NCI-H2081 (cell line): ENCODE measurements around the gene CDH4.
"Not testable (repeated sequence)": the region's sequence is repeated elsewhere in the genome, so short reads cannot be mapped to it uniquely, and the experiment has no call there.

ENCODE experiments used
- DNase-seq, 2 experiments: peaks; one replicate each; lab custom pipeline; 2025; lab: John Stamatoyannopoulos, UW

Gene CDH4

DNA sequence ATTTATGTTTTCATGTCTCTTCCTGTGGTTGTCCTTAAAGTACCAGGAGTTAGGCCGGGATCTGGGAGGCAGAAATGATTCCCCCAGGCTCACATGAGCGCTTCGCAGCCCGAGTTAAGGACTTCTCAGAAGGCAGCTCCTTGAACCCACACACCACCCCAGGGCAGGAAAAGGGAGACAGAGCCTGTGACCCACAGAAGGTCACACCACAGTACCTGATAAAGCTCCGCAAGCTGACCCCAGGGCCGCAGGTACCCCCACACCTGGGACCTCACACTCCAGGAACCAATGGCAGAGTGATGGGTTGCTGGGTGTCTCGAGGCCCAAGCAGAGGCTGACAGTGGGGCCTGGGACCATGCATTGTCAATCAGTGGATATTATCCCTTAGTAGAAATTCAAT lies 207.6 kb downstream of the CDH4 start:
- no peak for DNase-seq

DNA sequence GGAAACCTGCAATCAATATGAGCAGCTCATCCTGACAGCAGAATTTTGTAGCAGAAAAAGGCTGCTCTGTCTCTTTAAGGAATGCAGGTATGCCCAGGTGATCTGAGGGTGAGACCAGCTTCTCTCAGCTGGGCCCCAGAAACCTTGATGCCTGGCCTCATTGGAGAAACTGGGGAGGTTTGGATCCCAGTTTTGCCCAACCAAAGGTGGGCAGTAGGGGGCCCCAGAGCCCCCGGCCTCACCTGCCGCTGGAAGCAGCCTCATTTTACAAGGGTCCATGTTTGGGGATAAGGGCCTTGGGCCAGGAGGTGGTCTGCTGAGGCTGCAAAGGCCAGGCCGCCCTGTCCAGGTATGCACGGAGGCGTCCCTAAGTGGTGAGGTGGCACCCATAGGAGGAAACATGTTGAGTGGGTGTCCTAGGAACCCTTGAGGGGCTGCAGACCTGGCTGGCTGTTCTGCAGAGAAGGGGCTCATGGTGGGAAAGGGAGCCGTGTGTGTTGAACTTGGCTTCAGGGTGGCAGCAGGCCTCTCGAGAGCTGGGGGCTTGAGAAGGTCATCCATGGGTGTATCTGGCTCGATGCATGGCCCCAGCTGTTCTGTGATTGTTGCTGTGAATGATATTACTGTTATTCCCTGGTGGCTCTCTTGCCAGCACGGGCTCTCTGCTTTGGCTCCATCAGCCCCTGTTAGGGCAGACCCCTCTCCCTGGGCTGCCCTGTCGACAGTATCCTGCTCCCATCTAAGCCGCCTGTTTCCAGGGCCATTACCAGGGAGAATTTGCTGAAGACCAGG lies 208.4 kb downstream of the CDH4 start:
- no peak for DNase-seq

DNA sequence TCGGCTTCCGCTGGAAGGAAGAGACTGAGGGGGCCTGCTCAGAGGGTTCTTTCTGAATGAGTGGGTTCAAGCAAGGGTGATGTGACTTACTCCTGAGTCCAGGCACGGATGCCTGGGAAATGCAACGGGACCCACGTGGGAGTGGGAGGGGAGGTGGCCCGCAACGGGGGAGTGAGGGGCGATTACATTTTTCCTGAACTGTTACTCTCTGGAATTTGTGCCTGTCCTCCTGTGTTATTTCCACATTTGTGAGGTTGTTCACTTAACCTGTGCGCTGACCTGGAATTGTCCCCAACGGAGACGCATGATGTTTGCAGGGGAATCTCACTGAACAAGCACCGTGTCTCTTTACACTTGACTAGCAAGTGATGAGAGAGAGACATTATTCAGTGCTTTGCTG lies 209.4 kb downstream of the CDH4 start:
- no peak for DNase-seq

GRCh38 chr20:61464307-61465303 lies 212.5 kb downstream of the CDH4 start:
- no peak for DNase-seq

GRCh38 chr20:61475729-61476128 lies 223.7 kb downstream of the CDH4 start:
- no peak for DNase-seq

DNA sequence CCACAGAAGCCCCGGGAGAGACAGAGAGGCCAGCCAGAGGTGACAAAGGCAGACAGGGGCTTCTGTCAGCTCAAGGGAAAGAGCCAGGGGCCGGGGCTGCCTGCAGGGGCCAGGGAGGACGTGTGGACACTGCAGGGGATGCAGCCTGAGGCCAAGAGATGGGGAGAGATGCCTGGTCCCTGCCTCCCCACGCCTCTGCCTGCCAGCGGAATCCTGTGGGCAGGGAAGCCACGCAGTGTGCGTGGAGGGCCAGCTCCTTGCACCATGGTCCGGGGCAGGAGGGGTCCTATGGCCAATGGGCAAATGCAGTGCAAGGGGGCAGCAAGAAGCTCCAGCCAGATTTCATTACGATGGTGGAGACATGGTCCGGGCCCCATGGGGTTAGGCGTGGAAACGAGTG lies 224.9 kb downstream of the CDH4 start:
- DNase-seq, result no peak

DNA sequence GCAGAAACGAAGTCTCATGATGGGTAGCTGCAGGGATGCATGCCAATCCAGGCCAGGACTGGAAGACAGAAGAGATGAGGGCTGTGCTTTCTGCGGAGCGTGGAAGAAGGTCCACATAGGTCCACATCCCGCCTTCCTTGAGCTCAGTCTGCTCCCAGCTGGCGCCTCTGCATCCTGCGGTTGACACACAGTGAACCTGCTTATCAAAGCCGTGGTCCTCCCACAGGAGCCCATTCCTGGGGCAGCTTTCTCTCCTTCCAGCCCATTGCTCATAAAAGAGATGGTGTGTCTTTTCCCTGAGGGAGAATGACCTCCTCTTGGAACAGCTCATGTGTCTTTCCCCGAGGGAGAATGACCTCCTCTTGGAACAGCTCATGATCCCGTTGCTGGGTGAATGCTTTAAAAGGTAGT lies 225.4 kb downstream of the CDH4 start:
- DNase-seq, result no peak

DNA sequence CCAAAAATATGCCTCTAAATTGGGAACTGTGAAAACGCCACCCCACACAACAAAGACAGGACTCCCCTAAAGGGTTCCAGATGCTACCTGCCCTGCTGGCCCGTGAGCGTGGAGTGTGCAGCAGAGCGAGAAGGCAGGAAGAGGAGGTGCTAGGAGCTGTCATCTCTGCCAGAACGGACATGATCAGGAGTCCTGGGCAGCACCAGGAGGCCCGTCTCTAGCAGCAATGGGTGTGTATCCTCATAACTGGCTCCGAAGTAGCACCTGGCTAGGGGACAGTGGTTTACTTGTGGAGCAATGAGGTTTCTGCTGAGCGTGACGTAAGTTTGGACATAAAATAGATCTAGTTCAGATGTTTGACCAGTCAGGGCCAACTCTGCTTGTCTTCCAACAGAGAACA lies 226.0 kb downstream of the CDH4 start:
- DNase-seq, result no peak

DNA sequence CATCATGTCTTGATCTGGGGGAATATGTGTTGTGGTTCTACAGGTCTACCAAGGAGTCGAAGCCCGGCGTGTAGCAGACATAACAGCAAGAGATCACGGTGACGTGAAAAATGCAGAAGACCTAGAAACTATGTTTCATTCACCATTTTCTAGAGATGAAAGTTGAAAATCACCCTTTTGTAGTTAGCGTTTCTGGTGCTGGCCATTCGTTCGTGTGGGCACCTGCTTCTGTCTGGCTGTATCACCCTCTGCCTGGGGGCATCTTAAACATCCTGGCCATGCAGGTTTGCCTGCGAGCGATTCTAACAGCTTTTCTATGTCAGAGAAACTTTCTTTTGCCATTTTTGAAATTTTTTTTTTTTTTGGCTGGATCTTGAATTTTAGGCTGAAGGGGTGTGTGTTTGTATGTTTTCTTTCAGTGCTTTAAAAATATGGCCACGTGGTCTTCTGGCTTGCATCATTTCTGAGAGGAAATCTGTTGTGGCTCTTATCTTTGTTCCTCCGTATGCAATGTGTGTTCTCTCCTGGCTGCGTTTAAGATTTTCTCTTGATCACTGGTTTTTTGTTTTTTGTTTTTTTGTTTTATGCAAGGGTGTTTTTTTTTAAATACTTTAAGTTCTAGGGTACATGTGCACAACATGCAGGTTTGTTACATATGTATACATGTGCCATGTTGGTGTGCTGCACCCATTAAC lies 226.7 kb downstream of the CDH4 start:
- DNase-seq, result no peak

DNA sequence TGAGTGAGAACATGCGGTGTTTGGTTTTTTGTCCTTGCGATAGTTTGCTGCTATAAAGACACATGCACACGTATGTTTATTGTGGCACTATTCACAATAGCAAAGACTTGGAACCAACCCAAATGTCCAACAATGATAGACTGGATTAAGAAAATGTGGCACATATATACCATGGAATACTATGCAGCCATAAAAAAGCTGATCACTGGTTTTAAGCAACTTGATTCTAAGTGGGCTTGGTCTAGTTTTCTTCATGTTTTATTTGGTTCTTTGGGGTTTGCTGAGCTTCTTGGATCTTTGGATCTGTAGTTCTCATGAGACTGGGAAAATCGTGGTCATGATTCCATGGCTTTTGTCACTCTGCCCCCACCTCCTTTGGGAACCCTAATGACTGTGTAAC lies 227.4 kb downstream of the CDH4 start:
- DNase-seq, result not testable (repeated sequence)

DNA sequence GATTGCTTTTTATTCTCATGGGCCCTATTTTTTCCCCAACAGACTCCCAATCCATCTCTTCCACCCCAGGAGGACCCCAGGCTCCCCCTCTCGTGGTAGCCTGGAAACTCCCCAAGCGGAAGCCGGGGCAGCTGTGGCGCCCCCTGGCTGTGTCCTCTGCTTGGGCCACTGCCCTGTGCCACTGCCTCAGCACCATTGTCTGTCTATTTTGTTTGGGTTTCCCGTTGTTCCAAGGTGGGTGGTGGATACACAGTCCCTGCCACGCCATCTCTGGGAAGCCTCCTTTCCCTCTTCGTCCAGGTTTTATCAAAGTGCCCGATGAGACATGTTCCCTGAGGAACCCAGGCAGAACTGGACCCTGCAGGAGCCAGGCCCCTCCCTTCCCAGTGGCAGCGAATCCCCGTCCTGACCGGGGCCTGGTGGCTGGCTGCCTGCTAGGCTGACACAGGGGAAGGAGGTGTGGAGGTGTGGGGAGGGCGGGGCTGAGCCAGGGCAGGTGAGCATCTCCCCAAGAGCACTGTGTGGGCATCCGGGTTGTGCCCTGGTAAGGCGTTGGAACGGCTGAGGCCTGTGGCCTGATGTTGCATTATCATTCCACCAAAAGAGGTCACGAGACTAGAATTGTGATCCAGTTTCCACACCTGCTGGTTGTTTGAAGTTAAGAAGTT lies 228.2 kb downstream of the CDH4 start:
- DNase-seq, result no peak

DNA sequence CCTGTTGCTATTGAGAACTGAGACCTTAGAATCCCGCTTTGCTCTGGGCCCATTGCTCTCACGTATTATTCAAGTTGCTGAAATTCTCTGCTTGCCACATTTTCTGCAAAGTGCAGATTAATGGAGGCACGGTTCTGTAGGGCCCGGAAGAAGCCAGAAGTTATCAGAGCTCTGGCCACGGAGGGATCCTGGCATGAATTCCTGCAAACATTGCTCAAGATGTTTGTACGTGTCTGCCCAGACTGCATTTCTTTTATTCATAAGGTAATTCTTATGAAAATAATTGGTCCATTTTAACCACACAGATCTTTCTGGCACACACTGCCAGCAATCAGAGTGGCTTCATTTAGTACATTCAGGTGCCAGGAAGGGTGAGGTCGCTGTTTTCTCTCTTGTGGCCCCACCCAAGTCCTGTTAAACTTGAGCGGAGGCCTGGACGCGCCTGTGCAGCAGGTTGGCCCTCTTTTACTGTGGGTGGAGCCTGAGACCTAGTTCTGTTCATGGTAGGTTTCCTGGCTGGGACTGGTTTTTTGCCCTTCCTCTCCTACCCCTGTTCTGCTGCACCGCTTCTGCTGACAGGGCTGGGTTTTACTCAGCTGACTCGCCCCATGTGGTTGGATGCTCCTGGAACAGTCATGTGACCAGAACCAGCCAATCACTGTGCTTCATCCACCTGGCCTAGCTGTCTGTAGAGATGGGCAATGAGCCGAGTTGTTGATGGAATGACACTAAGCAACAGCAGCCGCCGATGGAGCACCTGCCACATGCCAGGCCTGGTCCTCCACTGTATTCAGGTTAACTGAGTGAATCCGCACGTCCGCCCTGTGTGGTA lies 230.2 kb downstream of the CDH4 start:
- DNase-seq, result no peak

DNA sequence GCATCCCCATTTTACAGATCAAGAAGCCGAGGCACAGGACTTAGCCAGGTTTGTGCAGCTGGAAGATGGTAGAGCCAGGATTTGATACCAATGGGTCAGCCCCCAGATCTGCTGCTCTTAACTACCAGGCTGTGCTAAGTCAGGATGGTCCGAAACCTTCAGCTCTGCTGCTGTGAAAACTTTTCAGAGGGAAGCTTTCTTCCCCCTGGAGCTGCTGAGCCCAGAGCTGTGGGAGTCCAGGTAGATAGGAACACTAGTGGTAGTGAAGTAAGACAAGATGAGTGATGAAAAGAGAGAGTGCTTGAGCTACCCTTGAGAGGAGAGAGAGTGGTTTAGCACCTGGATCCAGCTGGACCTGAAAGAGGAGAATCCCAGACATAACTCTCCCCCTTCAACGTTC lies 230.8 kb downstream of the CDH4 start:
- no peak for DNase-seq

DNA sequence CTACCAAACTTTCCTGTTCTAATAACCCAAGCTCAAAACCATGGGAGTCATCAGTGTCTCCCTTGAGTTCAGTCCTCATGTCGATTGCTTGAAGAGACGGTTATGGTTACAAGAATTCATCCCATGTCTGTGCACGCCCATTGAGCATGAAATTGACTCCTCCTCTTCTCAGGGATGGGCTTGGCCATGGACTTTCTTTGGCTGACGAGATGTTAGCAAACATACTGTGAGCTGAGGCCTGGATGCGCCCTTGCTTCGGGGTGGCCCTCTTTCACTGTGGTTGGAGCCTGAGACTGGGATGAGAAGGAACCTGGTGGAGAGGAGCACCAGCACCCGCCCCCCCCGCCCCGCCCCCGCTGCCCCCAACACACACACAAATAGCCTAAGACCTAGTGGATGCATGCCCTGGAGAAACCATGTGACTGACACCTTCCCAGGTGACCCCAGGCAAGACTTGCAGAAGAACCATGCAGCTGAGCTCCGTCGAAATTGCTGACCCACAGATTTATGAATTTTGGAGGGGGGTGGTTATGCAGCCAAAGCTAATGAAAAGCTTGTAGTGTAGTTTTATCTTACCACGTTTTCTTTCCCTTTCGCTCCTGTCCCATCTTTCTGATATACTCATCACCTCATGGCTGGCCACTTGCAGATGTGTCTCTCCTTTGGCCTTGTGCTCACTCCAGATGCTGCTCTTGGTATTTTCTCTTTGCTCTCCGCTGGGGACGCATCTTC lies 231.4 kb downstream of the CDH4 start:
- DNase-seq, result no peak

DNA sequence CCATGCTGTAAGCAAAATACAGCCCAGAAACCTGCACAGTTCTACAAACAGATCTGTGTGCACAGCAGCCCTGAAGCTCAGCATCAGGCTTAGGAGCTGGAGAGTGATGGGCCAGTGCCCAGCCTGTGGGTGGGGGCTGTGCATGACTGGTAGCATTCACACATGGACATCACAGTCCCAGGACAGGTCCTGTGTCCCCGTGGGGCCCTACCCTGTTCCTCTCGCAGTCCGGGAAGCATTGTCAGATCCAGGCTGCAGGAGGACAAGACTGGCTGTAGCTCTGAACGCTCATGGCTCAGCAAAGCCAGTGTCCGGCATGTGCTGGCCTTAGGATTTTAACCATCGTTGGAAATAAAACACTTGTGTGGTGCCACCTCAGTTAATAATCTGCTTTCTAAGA lies 234.1 kb downstream of the CDH4 start:
- DNase-seq, result no peak

DNA sequence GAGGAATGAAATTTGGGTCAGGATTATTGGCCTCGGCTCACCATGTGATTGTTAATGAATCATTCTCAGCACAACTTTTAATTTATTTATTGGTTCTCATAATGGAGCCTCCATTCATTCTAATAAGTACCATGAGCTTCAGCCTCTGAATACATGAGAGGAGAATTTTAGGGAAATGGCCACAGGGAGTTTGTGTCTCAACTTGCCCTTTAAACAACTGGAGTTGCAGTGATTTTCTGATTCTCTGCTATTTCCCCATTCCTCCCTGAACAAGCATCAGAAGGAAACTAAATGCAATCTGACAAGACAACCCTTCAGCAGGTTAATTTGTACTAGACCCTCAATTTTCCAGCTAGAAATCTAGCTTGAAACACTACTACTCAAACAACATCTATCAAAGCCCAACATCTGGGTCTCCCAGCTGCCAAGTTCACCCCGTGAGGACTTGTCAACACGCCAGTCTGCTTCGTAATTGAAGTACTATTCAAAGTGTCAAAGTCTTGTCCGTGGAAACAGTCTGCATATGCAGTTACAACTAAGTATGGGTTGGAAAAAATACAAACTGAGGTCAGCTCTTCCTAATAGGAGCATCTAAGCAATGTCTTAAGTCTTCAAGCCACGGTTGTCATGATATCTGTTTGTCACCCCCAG lies 235.4 kb downstream of the CDH4 start:
- DNase-seq, result no peak

DNA sequence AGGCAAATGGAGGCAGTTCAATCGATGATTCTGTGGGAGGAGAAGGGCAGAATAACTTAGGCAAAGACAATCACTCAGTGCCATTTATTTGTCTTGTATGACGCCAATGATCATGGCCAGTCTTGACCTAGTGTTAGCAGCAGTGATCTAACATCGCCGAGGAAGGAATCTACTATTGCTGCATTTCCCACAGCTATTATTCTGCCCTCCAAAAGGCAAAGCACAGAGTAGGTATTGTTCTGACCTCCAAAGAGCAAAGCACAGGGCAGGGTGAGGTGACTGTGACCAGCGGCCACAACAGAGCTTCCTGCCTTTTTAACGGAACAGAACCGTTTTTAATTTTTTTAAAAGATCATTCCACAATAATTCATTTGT lies 235.9 kb downstream of the CDH4 start:
- DNase-seq, result no peak

GRCh38 chr20:61490721-61491120 lies 238.7 kb downstream of the CDH4 start:
- no peak for DNase-seq

DNA sequence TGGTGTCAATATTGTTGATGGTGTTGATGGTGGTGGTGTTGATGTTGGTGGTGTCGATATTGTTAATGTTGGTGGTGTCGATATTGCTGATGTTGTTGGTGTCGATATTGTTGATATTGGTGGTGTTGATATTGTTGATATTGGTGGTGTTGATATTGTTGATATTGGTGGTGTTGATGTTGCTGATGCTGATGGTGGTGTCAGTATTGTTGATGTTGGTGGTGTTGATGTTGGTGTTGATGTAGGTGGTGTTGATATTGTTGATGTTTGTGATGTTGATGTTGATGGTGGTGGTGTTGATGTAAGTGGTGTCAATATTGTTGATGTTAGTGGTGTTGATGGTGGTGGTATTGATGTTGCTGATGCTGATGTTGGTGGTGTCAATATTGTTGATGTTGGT lies 240.0 kb downstream of the CDH4 start:
- no peak for DNase-seq

- no peak for DNase-seq
Observed at GRCh38 chr20:61493798-61494305, 241.8 kb downstream of the CDH4 start.
